Measurements from ENCODE around the gene GNAT3.
A peak's percentile ranks its signal among the peaks of the same experiment; 100 is the strongest.

The GNAT3 gene

DNA sequence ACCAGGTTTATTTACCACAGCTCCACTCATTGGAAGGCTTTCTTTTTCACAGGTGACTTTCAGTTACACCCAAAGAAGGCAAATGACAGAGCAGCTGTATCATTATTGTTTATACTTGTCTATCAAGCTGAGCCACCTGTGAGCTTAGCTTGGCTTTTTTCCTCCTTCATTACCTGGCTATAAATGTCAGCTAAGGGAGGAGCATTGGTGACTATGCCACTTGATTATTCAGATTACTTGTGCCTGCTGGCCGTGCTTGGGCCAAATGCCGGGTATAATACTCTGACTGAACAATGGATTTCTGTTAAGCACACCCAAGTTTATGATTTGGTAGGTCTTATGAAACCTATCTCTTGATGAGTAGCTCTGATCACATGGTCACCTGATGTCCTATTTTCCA, 9.9 kb upstream of the GNAT3 start:
- Histone ChIP-seq H3K79me1 (ENCODE audit: low read depth, low read length) (no peaks in the 10 kb centered on the region), H2BK5ac (ENCODE audit: low read length) (no peak overlapping the region), H3K18ac (ENCODE audit: low read length) (no peak overlapping the region), H3K14ac (ENCODE audit: low read length) (no peak overlapping the region), H3K9me3 (replicated peaks in 1 of 2; ENCODE audit: control insufficient read depth in 2 of 2, insufficient read depth in 1 of 2, low read depth in 1 of 2, low read length in 2 of 2) (no peaks in the 10 kb centered on the region), H3K9ac (ENCODE audit: low read depth, low read length, poor library complexity) (no peak overlapping the region), H3K23ac (ENCODE audit: low read depth, low read length, poor library complexity) (no peak overlapping the region), H3K4me2 (ENCODE audit: insufficient read depth, low read length, poor library complexity, severe bottlenecking) (no peak overlapping the region), H3K36me3 (replicated peaks in 1 of 2; ENCODE audit: control insufficient read depth in 2 of 2, insufficient read depth in 2 of 2, low read length in 2 of 2) (no peaks in the 10 kb centered on the region), H2BK12ac (ENCODE audit: low read length) (no peak overlapping the region), H2BK120ac (ENCODE audit: low read depth, low read length) (no peak overlapping the region), H3K4me1 (ENCODE audit: control insufficient read depth in 2 of 2, insufficient read depth in 1 of 2, low read depth in 1 of 2, low read length in 2 of 2) (no peaks in the 10 kb centered on the region), H2AK5ac (ENCODE audit: low read depth, low read length) (no peak overlapping the region), H4K8ac (ENCODE audit: low read depth, low read length) (no peak overlapping the region), H3K4me3 (ENCODE audit: low read length in 2 of 2) (no peak overlapping the region), H3K27me3 (ENCODE audit: control insufficient read depth in 3 of 3, insufficient read depth in 3 of 3, low read depth in 1 of 3, low read length in 3 of 3) (no peaks in the 10 kb centered on the region), H4K91ac (ENCODE audit: low read depth, low read length, poor library complexity) (no peak overlapping the region), H2AFZ (ENCODE audit: low read length) (no peak overlapping the region), H2BK15ac (ENCODE audit: low read length) (no peak overlapping the region), H3K4ac (ENCODE audit: low read length) (no peak overlapping the region), H3K27ac (replicated peaks; ENCODE audit: low read length) (no peak overlapping the region)
- no CpG with 5 or more reads among the region's 2 CpGs for WGBS, 2 donors (ENCODE audit: extremely low coverage in 2 of 2, insufficient read length in 2 of 2, insufficient replicate concordance in 1 of 2)
- DNase-seq (ENCODE audit: low spot score): no peak

DNA sequence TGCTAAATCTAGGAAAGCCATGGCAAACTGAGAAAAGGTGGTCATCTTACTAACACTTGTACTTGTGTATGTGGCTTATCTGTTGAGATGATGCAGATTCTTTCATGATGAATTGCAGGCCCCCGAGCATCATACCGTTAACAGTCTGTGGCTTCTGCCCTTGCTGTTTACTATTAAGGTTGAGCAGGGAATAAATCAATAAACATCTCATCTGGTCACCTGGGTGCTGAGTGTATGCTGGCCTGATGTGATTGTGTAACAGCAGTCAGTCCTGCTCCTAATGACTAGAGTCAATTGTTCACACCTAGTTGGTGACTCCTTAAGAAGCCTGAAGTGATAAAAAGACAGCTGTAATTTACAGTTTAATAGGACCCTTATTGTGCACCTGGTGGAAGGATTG, 8.3 kb upstream of the GNAT3 start:
- H2BK15ac ChIP-seq (ENCODE audit: low read length): no peak overlapping the region
- DNase-seq (ENCODE audit: low spot score): no peak
- no peak overlapping the region for H3K4ac ChIP-seq (ENCODE audit: low read length)
- no peak overlapping the region for H2AK5ac ChIP-seq (ENCODE audit: low read depth, low read length)
- no peak overlapping the region for H3K18ac ChIP-seq (ENCODE audit: low read length)
- no peak overlapping the region for H3K4me3 ChIP-seq (ENCODE audit: low read length in 2 of 2)
- H2AFZ ChIP-seq (ENCODE audit: low read length): no peak overlapping the region
- no peaks in the 10 kb centered on the region for H3K27me3 ChIP-seq (ENCODE audit: control insufficient read depth in 3 of 3, insufficient read depth in 3 of 3, low read depth in 1 of 3, low read length in 3 of 3)
- no peaks in the 10 kb centered on the region for H3K36me3 ChIP-seq (replicated peaks in 1 of 2; ENCODE audit: control insufficient read depth in 2 of 2, insufficient read depth in 2 of 2, low read length in 2 of 2)
- H2BK5ac ChIP-seq (ENCODE audit: low read length): no peak overlapping the region
- H4K91ac ChIP-seq (ENCODE audit: low read depth, low read length, poor library complexity): no peak overlapping the region
- no peak overlapping the region for H4K8ac ChIP-seq (ENCODE audit: low read depth, low read length)
- no peak overlapping the region for H2BK120ac ChIP-seq (ENCODE audit: low read depth, low read length)
- no peak overlapping the region for H3K23ac ChIP-seq (ENCODE audit: low read depth, low read length, poor library complexity)
- WGBS, 2 donors (ENCODE audit: extremely low coverage in 2 of 2, insufficient read length in 2 of 2, insufficient replicate concordance in 1 of 2): no CpG with 5 or more reads among the region's 2 CpGs
- H3K79me1 ChIP-seq (ENCODE audit: low read depth, low read length): no peaks in the 10 kb centered on the region
- H3K9me3 ChIP-seq (replicated peaks in 1 of 2; ENCODE audit: control insufficient read depth in 2 of 2, insufficient read depth in 1 of 2, low read depth in 1 of 2, low read length in 2 of 2): no peaks in the 10 kb centered on the region
- H3K4me2 ChIP-seq (ENCODE audit: insufficient read depth, low read length, poor library complexity, severe bottlenecking): no peak overlapping the region
- H3K9ac ChIP-seq (ENCODE audit: low read depth, low read length, poor library complexity): no peak overlapping the region
- H3K27ac ChIP-seq (replicated peaks; ENCODE audit: low read length): no peak overlapping the region
- H3K14ac ChIP-seq (ENCODE audit: low read length): no peak overlapping the region
- no peaks in the 10 kb centered on the region for H3K4me1 ChIP-seq (ENCODE audit: control insufficient read depth in 2 of 2, insufficient read depth in 1 of 2, low read depth in 1 of 2, low read length in 2 of 2)
- no peak overlapping the region for H2BK12ac ChIP-seq (ENCODE audit: low read length)

DNA sequence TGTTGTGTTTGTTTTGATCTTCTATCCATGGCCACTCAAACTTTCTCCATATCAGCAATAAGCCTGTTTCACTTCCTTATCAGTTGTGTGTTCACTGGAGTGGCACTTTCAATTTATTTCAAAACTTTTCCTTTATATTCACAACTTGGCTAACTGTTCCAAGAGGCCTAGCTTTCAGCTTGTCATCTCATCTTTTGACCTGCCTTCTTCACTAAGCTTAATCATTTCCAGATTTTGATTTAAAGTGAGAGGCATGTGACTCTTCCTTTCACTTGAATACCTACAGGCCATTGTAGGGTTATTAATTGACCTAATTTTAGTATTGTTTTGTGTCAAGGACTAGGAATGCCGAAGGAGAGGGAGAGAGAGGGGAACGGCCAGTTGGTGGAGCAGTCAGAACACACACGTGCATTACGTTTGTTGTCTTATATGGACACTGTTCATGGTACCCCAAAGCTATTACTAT, 5.5 kb upstream of the GNAT3 start:
- no peak overlapping the region for H2BK15ac ChIP-seq (ENCODE audit: low read length)
- H3K14ac ChIP-seq (ENCODE audit: low read length): no peak overlapping the region
- no peak overlapping the region for H3K4me3 ChIP-seq (ENCODE audit: low read length in 2 of 2)
- no peak overlapping the region for H4K91ac ChIP-seq (ENCODE audit: low read depth, low read length, poor library complexity)
- H2AFZ ChIP-seq (ENCODE audit: low read length): peak overlapping the region; percentile 5
- DNase-seq (ENCODE audit: low spot score): no peak
- H3K27ac ChIP-seq (replicated peaks; ENCODE audit: low read length): no peak overlapping the region
- H4K8ac ChIP-seq (ENCODE audit: low read depth, low read length): no peak overlapping the region
- H3K4ac ChIP-seq (ENCODE audit: low read length): no peak overlapping the region
- whole genome bisulfite sequencing, 2 donors (ENCODE audit: extremely low coverage in 2 of 2, insufficient read length in 2 of 2, insufficient replicate concordance in 1 of 2): no CpG with 5 or more reads among the region's 4 CpGs
- no peak overlapping the region for H3K23ac ChIP-seq (ENCODE audit: low read depth, low read length, poor library complexity)
- H2BK5ac ChIP-seq (ENCODE audit: low read length): no peak overlapping the region
- no peaks in the 10 kb centered on the region for H3K4me1 ChIP-seq (ENCODE audit: control insufficient read depth in 2 of 2, insufficient read depth in 1 of 2, low read depth in 1 of 2, low read length in 2 of 2)
- no peak overlapping the region for H3K18ac ChIP-seq (ENCODE audit: low read length)
- H3K4me2 ChIP-seq (ENCODE audit: insufficient read depth, low read length, poor library complexity, severe bottlenecking): no peak overlapping the region
- no peaks in the 10 kb centered on the region for H3K36me3 ChIP-seq (replicated peaks in 1 of 2; ENCODE audit: control insufficient read depth in 2 of 2, insufficient read depth in 2 of 2, low read length in 2 of 2)
- H2BK12ac ChIP-seq (ENCODE audit: low read length): no peak overlapping the region
- H2BK120ac ChIP-seq (ENCODE audit: low read depth, low read length): no peak overlapping the region
- no peak overlapping the region for H2AK5ac ChIP-seq (ENCODE audit: low read depth, low read length)
- no peaks in the 10 kb centered on the region for H3K9me3 ChIP-seq (replicated peaks in 1 of 2; ENCODE audit: control insufficient read depth in 2 of 2, insufficient read depth in 1 of 2, low read depth in 1 of 2, low read length in 2 of 2)
- no peaks in the 10 kb centered on the region for H3K27me3 ChIP-seq (ENCODE audit: control insufficient read depth in 3 of 3, insufficient read depth in 3 of 3, low read depth in 1 of 3, low read length in 3 of 3)
- no peaks in the 10 kb centered on the region for H3K79me1 ChIP-seq (ENCODE audit: low read depth, low read length)
- H3K9ac ChIP-seq (ENCODE audit: low read depth, low read length, poor library complexity): no peak overlapping the region

DNA sequence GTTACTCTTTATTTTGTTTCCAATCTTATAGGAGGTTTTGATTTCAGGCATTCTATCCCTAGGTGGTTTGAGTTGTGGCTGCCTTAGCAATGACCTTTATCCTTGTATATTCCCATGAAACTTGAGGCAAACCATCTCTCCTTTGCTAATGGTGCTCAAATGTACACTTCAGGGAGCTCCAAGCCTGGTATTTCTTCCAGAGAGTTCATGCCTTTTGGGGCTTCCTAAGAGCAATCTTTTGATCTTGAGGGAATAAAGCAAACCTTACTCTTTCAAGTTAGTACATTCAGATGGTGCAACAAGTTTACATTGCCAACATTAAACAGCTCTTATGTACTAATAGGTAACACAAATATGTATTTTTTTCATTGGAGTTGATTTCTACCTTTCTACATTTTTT, 3.4 kb upstream of the GNAT3 start:
- H2BK120ac ChIP-seq (ENCODE audit: low read depth, low read length): no peak overlapping the region
- no peak overlapping the region for H3K4me2 ChIP-seq (ENCODE audit: insufficient read depth, low read length, poor library complexity, severe bottlenecking)
- H2AK5ac ChIP-seq (ENCODE audit: low read depth, low read length): no peak overlapping the region
- no peaks in the 10 kb centered on the region for H3K4me1 ChIP-seq (ENCODE audit: control insufficient read depth in 2 of 2, insufficient read depth in 1 of 2, low read depth in 1 of 2, low read length in 2 of 2)
- H3K27me3 ChIP-seq (ENCODE audit: control insufficient read depth in 3 of 3, insufficient read depth in 3 of 3, low read depth in 1 of 3, low read length in 3 of 3): no peaks in the 10 kb centered on the region
- no peak for DNase-seq (ENCODE audit: low spot score)
- H3K79me1 ChIP-seq (ENCODE audit: low read depth, low read length): no peaks in the 10 kb centered on the region
- no peak overlapping the region for H2AFZ ChIP-seq (ENCODE audit: low read length)
- no peak overlapping the region for H2BK5ac ChIP-seq (ENCODE audit: low read length)
- H3K4ac ChIP-seq (ENCODE audit: low read length): no peak overlapping the region
- H3K23ac ChIP-seq (ENCODE audit: low read depth, low read length, poor library complexity): no peak overlapping the region
- H3K14ac ChIP-seq (ENCODE audit: low read length): no peak overlapping the region
- no peak overlapping the region for H3K4me3 ChIP-seq (ENCODE audit: low read length in 2 of 2)
- no peak overlapping the region for H2BK15ac ChIP-seq (ENCODE audit: low read length)
- no peak overlapping the region for H4K91ac ChIP-seq (ENCODE audit: low read depth, low read length, poor library complexity)
- no peak overlapping the region for H3K9ac ChIP-seq (ENCODE audit: low read depth, low read length, poor library complexity)
- no peak overlapping the region for H2BK12ac ChIP-seq (ENCODE audit: low read length)
- no peak overlapping the region for H3K18ac ChIP-seq (ENCODE audit: low read length)
- H3K27ac ChIP-seq (replicated peaks; ENCODE audit: low read length): no peak overlapping the region
- H3K36me3 ChIP-seq (replicated peaks in 1 of 2; ENCODE audit: control insufficient read depth in 2 of 2, insufficient read depth in 2 of 2, low read length in 2 of 2): no peaks in the 10 kb centered on the region
- H3K9me3 ChIP-seq (replicated peaks in 1 of 2; ENCODE audit: control insufficient read depth in 2 of 2, insufficient read depth in 1 of 2, low read depth in 1 of 2, low read length in 2 of 2): no peaks in the 10 kb centered on the region
- H4K8ac ChIP-seq (ENCODE audit: low read depth, low read length): no peak overlapping the region

All from neuronal stem cell (in vitro differentiated cells).